Thyroid gland (tissue), 4 donors: ENCODE data around the gene RTCB.

Experiments
- POLR2A ChIP-seq, 2 donors: fragments of 450-650 bp; IDR thresholded peaks; one replicate each; pipeline ENCODE4 v1.6.1; 2017; ENCODE audit warnings: antibody characterized with exemption in 2 of 2, mild to moderate bottlenecking in 2 of 2, moderate library complexity in 1 of 2
- TF ChIP-seq, protein P1 (sequence below), 6 experiments: fragments of 200-600 bp in 3 of 6; fragments of 450-650 bp in 3 of 6; sonication (generic) in 3 of 6; IDR thresholded peaks; one replicate each; pipeline ENCODE4 v1.5.1; 2016 to 2019; ENCODE audit warnings: antibody characterized with exemption in 6 of 6, mild to moderate bottlenecking in 2 of 6, inconsistent platforms in 1 of 6, moderate library complexity in 1 of 6

DNA sequence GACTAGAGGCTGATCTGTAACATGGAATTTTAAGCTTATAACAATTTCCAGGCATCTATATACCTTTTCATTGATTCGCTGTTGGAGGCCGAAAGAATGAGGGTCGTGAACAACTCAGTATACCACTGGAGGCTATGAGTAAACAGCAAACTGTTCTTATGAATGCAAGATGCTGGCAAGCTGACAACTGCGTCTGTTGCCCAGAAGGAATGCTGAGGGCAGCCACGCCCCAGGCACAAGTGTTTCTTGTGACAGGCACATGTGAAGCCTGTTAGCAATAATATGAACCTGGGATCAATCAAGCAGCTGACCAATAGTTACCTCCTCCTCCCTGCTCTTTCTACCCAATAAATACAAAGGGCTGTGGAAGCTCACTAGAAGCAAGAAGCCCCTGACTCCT, 15.3 kb downstream of the RTCB start:
- TF ChIP-seq, protein P1, sequence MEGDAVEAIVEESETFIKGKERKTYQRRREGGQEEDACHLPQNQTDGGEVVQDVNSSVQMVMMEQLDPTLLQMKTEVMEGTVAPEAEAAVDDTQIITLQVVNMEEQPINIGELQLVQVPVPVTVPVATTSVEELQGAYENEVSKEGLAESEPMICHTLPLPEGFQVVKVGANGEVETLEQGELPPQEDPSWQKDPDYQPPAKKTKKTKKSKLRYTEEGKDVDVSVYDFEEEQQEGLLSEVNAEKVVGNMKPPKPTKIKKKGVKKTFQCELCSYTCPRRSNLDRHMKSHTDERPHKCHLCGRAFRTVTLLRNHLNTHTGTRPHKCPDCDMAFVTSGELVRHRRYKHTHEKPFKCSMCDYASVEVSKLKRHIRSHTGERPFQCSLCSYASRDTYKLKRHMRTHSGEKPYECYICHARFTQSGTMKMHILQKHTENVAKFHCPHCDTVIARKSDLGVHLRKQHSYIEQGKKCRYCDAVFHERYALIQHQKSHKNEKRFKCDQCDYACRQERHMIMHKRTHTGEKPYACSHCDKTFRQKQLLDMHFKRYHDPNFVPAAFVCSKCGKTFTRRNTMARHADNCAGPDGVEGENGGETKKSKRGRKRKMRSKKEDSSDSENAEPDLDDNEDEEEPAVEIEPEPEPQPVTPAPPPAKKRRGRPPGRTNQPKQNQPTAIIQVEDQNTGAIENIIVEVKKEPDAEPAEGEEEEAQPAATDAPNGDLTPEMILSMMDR (IDR thresholded peaks at IDR 0.05), result no peak
- no peak for TF ChIP-seq POLR2A (IDR thresholded peaks at IDR 0.05)
